Activated CD8-positive, alpha-beta T cell treated with anti-CD3 and anti-CD28 coated beads for 36 hours (primary cell): ENCODE results near the gene FAT1. TPM values are rescaled to one million over a fixed set of nuclear protein-coding genes. Genes with fewer than 3 reads are reported as not detected.
"Not testable (repeated sequence)": the region's sequence is repeated elsewhere in the genome, so short reads cannot be mapped to it uniquely, and the experiment has no call there.

Source experiments
- ATAC-seq: fragments of 200-7000 bp; cut with Tn5 transposase; one replicate; pipeline ENCODE4 v1.10.0; 2021; ENCODE audit warnings: mild to moderate bottlenecking, moderate library complexity
- CTCF ChIA-PET: fragments of 350-600 bp; sonication (Branson Sonifier 250); formaldehyde crosslinking; loops from one replicate; lab custom pipeline; 2021; ENCODE audit warnings: antibody characterized with exemption; lab: Charles Lee
- POLR2A ChIA-PET: fragments of 350-600 bp; sonication (Branson Sonifier 250); formaldehyde crosslinking; loops from one replicate; lab custom pipeline; 2021; ENCODE audit warnings: antibody characterized with exemption; lab: Charles Lee
- DNase-seq: peaks from one replicate; pipeline ENCODE4 v3.0.0-alpha.2; 2020
- H3K27ac Mint-ChIP-seq: one replicate; pipeline ENCODE4 v1.8.0; 2021; ENCODE audit warnings: mild to moderate bottlenecking, mixed read lengths
- H3K27me3 Mint-ChIP-seq: one replicate; pipeline ENCODE4 v1.8.0; 2021; ENCODE audit warnings: mixed read lengths
- H3K36me3 Mint-ChIP-seq: one replicate; pipeline ENCODE4 v1.8.0; 2021; ENCODE audit warnings: low read depth, mixed read lengths
- H3K4me1 Mint-ChIP-seq: one replicate; pipeline ENCODE4 v1.8.0; 2021; ENCODE audit warnings: low read depth, mixed read lengths
- H3K4me3 Mint-ChIP-seq: one replicate; pipeline ENCODE4 v1.8.0; 2021; ENCODE audit warnings: mild to moderate bottlenecking, moderate library complexity, mixed read lengths
- H3K9me3 Mint-ChIP-seq: one replicate; pipeline ENCODE4 v1.8.0; 2021; ENCODE audit warnings: mixed read lengths
- CTCF ChIP-seq: fragments of 200-600 bp; IDR thresholded peaks from one replicate; pipeline ENCODE4 v1.8.0; 2022; ENCODE audit warnings: antibody characterized with exemption, mild to moderate bottlenecking
- intact Hi-C: fragments of 100-400 bp; cut with micrococcal nuclease; formaldehyde crosslinking; loops from one replicate; pipeline ENCODE4 v1.10.0; 2022
- total RNA-seq, 2 experiments: library from RNA; stranded (reverse); gene quantifications; one replicate each; pipeline ENCODE4 v1.2.3, GENCODE V29; 2021

FAT1 gene
- total RNA-seq, 2 experiments from 2014 or later, result not detected

GRCh38 chr4:186765673-186766546, 42.3 kb upstream of the FAT1 start:
- CTCF ChIA-PET, result no interaction called here
- no peak for TF ChIP-seq CTCF
- POLR2A ChIA-PET, result no interaction called here
- ATAC-seq (no peak), DNase-seq (no peak)
- Mint-ChIP-seq H3K4me1 (no peaks in the 10 kb centered on the region), H3K27ac (no peak overlapping the region), H3K27me3 (no peaks in the 10 kb centered on the region), H3K4me3 (no peak overlapping the region), H3K9me3 (peaks cover 10% of the 10 kb centered on the region), H3K36me3 (no peaks in the 10 kb centered on the region)
- intact Hi-C loops, result no loop called here

GRCh38 chr4:186765138-186765537, 41.5 kb upstream of the FAT1 start:
- intact Hi-C loops, result no loop called here
- Mint-ChIP-seq H3K4me3 (no peak overlapping the region), H3K27ac (no peak overlapping the region), H3K27me3 (no peaks in the 10 kb centered on the region), H3K9me3 (peaks cover 7% of the 10 kb centered on the region), H3K4me1 (no peaks in the 10 kb centered on the region), H3K36me3 (no peaks in the 10 kb centered on the region)
- DNase-seq, result no peak
- no peak for ATAC-seq
- ChIA-PET POLR2A (no interaction called here), CTCF (no interaction called here)
- no peak for TF ChIP-seq CTCF

- DNase-seq (no peak), ATAC-seq (no peak)
- no peak overlapping the region for H3K4me3 Mint-ChIP-seq
- no peak overlapping the region for H3K27ac Mint-ChIP-seq
- intact Hi-C loops, result no loop called here
- H3K4me1 Mint-ChIP-seq, result no peaks in the 10 kb centered on the region
- TF ChIP-seq CTCF, result no peak
- no peaks in the 10 kb centered on the region for H3K36me3 Mint-ChIP-seq
- H3K27me3 Mint-ChIP-seq, result no peaks in the 10 kb centered on the region
- POLR2A ChIA-PET, result no interaction called here
- CTCF ChIA-PET, result no interaction called here
- peaks cover 6% of the 10 kb centered on the region for H3K9me3 Mint-ChIP-seq
Observed at GRCh38 chr4:186764457-186764856, 40.8 kb upstream of the FAT1 start.

GRCh38 chr4:186762865-186763264, 39.2 kb upstream of the FAT1 start:
- CTCF ChIA-PET, result no interaction called here
- Mint-ChIP-seq H3K9me3 (peaks cover 9% of the 10 kb centered on the region), H3K4me1 (no peaks in the 10 kb centered on the region), H3K36me3 (no peaks in the 10 kb centered on the region), H3K4me3 (no peak overlapping the region), H3K27ac (no peak overlapping the region), H3K27me3 (no peaks in the 10 kb centered on the region)
- no peak for ATAC-seq
- no peak for TF ChIP-seq CTCF
- DNase-seq, result no peak
- POLR2A ChIA-PET, result no interaction called here
- intact Hi-C loops, result no loop called here

- ATAC-seq, result no peak
- DNase-seq, result no peak
- H3K9me3 Mint-ChIP-seq, result peaks cover 5% of the 10 kb centered on the region
- no peaks in the 10 kb centered on the region for H3K36me3 Mint-ChIP-seq
- ChIA-PET POLR2A (no interaction called here), CTCF (no interaction called here)
- intact Hi-C loops, result no loop called here
- no peak overlapping the region for H3K27ac Mint-ChIP-seq
- H3K4me3 Mint-ChIP-seq, result no peak overlapping the region
- TF ChIP-seq CTCF, result no peak
- H3K4me1 Mint-ChIP-seq, result no peaks in the 10 kb centered on the region
- H3K27me3 Mint-ChIP-seq, result no peaks in the 10 kb centered on the region
Observed at GRCh38 chr4:186762361-186762760, 38.7 kb upstream of the FAT1 start.

- H3K36me3 Mint-ChIP-seq, intact Hi-C loops, H3K9me3 Mint-ChIP-seq, H3K27me3 Mint-ChIP-seq, H3K27ac Mint-ChIP-seq, ATAC-seq, DNase-seq, CTCF ChIA-PET, H3K4me1 Mint-ChIP-seq, H3K4me3 Mint-ChIP-seq, POLR2A ChIA-PET: not testable (repeated sequence)
Observed at GRCh38 chr4:186761956-186762355, 38.3 kb upstream of the FAT1 start.
